Left ventricle myocardium inferior (tissue), 1 donor: Measurements from ENCODE around the gene NOL4L. TPM values are rescaled to one million over a fixed set of nuclear protein-coding genes. Genes with fewer than 3 reads are reported as not detected.

Experiments used
- DNase-seq: peaks from one replicate; pipeline ENCODE4 v3.0.0-alpha.2; 2020
- H3K27ac ChIP-seq: fragments of 200-600 bp; replicated peaks from 2 replicates; pipeline ENCODE4 v1.8.0; 2021
- H3K27me3 ChIP-seq: fragments of 200-600 bp; 2 replicates; pipeline ENCODE4 v1.8.0; 2021; ENCODE audit warnings: low read depth
- H3K36me3 ChIP-seq: fragments of 200-600 bp; 2 replicates; pipeline ENCODE4 v1.8.0; 2021
- H3K4me1 ChIP-seq: fragments of 200-600 bp; 2 replicates; pipeline ENCODE4 v1.8.0; 2021
- H3K4me3 ChIP-seq: fragments of 200-600 bp; 2 replicates; pipeline ENCODE4 v1.8.0; 2021; ENCODE audit warnings: mild to moderate bottlenecking, moderate library complexity
- H3K9me3 ChIP-seq: fragments of 200-600 bp; replicated peaks from 2 replicates; pipeline ENCODE4 v1.8.0; 2021
- intact Hi-C: fragments of 100-400 bp; cut with micrococcal nuclease; formaldehyde crosslinking; loops from one replicate; pipeline ENCODE4 v1.11.0; 2022
- total RNA-seq: library from RNA; stranded (reverse); fragmentation: NEBNext Ultra II Directional; extraction: Animal tissue kit (Norgen Biotek cat#: 25700); gene quantifications from one replicate; pipeline ENCODE4 v1.2.1, GENCODE V29; 2021
- TF ChIP-seq, protein P1 (sequence below): fragments of 200-600 bp; IDR thresholded peaks from 2 replicates; pipeline ENCODE4 v1.8.0; 2021; ENCODE audit warnings: antibody characterized with exemption, mild to moderate bottlenecking, borderline replicate concordance
- donor health status: DM: no; HTN: yes; CAD: no; lungs with severe emphysema.

The NOL4L gene
- total RNA-seq, 1 donor from 2014 or later, result 5.6 TPM

DNA sequence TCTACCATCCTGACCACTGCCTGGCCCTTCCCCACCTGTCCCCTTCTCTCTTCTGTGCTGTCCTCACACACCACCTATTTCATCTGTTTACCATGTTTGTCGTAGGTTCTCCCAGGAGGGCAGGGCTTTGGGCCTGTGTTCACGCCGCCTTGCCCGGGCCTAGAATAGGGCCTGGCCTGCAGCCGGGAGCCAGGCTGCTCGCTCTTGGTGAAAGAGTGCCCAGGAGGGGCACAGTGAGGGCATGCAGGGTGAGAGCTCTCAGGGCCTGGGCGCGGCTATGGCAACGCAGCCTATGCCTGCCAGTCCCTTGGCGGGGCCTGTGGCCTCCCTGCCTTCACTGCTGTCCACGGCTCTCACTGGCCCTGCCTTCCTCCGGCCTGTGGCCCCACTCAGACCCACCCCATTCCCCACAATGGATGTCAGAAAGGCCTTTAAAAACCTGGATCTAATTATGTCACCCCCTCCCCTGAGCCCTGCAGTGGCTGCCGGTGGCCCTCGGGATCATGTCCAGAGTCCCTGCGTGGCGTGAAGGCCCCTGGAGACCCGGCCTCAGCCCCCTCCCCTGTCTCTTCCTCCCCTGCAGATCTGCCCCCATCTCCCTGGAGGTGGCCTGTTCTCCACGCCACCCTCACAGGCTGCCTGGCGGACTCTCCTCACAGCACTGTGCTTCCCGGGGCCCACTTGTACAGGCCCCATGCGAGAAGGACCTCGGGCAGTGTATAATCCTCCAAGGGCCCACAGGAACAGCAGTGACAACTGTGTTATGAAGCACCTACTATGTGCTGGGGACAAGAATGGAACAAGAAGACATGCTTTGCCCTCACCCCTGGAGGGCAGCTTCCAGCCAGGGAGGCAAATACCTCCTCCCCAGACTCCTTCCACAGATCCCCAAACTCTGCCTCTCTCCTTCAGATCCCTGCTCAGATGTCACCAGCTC is 22.9 kb upstream of the NOL4L start:
- H3K9me3 ChIP-seq, result no peaks in the 10 kb centered on the region
- H3K27ac ChIP-seq, result no peak overlapping the region
- H3K4me3 ChIP-seq, result no peak overlapping the region
- no peak for DNase-seq
- H3K4me1 ChIP-seq, result no peaks in the 10 kb centered on the region
- TF ChIP-seq, protein P1, sequence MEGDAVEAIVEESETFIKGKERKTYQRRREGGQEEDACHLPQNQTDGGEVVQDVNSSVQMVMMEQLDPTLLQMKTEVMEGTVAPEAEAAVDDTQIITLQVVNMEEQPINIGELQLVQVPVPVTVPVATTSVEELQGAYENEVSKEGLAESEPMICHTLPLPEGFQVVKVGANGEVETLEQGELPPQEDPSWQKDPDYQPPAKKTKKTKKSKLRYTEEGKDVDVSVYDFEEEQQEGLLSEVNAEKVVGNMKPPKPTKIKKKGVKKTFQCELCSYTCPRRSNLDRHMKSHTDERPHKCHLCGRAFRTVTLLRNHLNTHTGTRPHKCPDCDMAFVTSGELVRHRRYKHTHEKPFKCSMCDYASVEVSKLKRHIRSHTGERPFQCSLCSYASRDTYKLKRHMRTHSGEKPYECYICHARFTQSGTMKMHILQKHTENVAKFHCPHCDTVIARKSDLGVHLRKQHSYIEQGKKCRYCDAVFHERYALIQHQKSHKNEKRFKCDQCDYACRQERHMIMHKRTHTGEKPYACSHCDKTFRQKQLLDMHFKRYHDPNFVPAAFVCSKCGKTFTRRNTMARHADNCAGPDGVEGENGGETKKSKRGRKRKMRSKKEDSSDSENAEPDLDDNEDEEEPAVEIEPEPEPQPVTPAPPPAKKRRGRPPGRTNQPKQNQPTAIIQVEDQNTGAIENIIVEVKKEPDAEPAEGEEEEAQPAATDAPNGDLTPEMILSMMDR, result no peak
- no peaks in the 10 kb centered on the region for H3K36me3 ChIP-seq
- peaks cover 50% of the 10 kb centered on the region for H3K27me3 ChIP-seq
- intact Hi-C loops, result no loop called here

DNA sequence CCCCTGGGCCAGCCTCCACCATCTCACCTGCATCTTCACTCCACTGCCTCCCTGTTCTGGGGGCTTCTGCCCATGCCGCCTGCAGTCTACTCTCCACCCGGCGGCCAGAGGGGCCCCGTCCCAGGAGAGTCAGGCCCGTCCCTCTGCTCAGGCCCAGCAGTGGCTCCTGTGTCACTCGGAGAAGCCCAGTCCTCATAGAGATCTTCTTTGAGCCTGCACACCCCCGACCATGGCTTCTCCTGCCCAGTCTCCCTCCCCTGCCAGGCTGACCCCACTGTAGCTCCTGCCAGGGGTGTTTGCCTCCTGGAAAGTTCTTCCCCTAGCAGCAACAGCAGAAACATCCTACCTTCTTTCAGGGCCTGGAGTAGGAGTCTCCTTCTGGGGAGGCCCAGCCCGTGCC is 22.2 kb upstream of the NOL4L start:
- no peaks in the 10 kb centered on the region for H3K9me3 ChIP-seq
- intact Hi-C loops, result no loop called here
- peaks cover 52% of the 10 kb centered on the region for H3K27me3 ChIP-seq
- no peak overlapping the region for H3K27ac ChIP-seq
- TF ChIP-seq, protein P1, result no peak
- H3K4me1 ChIP-seq, result no peaks in the 10 kb centered on the region
- H3K4me3 ChIP-seq, result no peak overlapping the region
- no peak for DNase-seq
- H3K36me3 ChIP-seq, result no peaks in the 10 kb centered on the region

DNA sequence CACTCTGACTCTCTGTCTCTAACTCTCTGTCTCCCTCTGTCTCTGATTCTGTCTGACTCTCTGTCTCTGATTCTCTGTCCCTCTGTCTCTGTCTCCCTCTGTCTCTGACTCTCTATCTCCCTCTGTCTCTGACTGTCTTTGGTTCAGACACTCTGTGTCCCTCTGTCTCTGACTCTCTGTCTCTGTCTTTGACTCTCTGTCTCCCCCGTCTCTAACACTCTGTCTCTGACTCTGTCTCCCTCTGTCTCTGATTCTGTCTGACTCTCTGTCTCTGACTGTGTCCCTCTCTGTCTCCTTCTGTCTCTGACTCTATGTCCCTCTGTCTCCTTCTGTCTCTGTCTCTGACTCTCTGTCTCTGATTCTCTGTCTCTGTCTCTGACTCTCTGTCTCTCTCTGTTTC is 21.7 kb upstream of the NOL4L start:
- Histone ChIP-seq H3K27ac (no peak overlapping the region), H3K9me3 (no peaks in the 10 kb centered on the region), H3K4me1 (no peaks in the 10 kb centered on the region), H3K4me3 (no peak overlapping the region), H3K27me3 (peaks cover 54% of the 10 kb centered on the region), H3K36me3 (no peaks in the 10 kb centered on the region)
- no peak for DNase-seq
- TF ChIP-seq, protein P1, result no peak
- intact Hi-C loops, result no loop called here

DNA sequence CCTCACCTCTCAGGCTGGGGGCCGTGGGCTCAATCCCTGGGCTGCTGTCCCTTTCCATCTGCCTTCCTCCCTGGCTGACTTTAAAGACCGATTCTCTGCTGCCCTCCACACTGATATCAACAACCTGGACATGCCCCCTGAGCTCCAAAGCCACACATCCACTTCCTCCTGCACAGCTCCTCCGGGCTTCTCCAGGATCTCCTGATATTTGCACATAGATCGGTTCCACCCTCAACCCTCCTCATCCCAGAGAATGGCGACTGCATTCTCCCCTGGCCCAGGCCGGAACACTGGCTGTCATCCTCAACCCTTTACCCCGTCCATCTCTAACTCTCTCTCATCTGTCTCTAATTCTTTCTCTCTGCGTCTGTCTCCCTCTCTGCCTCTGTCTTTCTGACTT is 21.0 kb upstream of the NOL4L start:
- no peak for DNase-seq
- intact Hi-C loops, result no loop called here
- TF ChIP-seq, protein P1, result no peak

DNA sequence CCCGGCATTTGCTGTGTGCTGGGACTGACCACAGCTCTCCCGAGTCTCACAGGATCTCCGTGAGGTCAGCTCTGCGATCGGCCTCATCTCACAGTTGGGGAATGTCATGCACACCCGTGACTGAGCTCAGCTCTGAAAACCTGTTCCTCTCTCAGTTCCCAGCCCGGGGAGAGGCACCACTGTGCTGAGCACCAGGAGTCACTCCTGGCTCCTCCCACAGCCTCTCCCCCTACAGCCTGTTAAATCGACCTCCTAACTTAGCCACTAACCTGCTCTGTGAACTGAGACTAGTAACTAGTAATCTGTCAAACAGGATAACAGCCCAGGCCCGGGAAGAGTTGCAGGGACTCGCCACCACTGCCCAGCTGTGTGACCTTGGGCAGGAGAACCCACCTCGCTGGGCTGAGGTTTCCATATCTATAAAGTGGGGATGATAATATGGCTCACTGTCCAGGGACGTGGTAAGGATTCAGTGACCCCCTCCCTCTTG is 20.1 kb upstream of the NOL4L start:
- Histone ChIP-seq H3K9me3 (no peaks in the 10 kb centered on the region), H3K27ac (no peak overlapping the region), H3K4me1 (no peaks in the 10 kb centered on the region), H3K4me3 (no peak overlapping the region), H3K27me3 (peaks cover 47% of the 10 kb centered on the region), H3K36me3 (no peaks in the 10 kb centered on the region)
- TF ChIP-seq, protein P1, result no peak
- intact Hi-C loops, result no loop called here
- DNase-seq, result no peak

More for the DNA sequence above, 21.0 kb upstream of the NOL4L start:
- Histone ChIP-seq H3K36me3 (no peaks in the 10 kb centered on the region), H3K4me1 (no peaks in the 10 kb centered on the region), H3K27ac (no peak overlapping the region), H3K4me3 (no peak overlapping the region), H3K9me3 (no peaks in the 10 kb centered on the region), H3K27me3 (peaks cover 54% of the 10 kb centered on the region)
